ENCODE data around the gene HIRIP3. TPM values are rescaled to one million over a fixed set of nuclear protein-coding genes. Genes with fewer than 3 reads are reported as not detected.

HIRIP3 gene
- total and polyA plus RNA-seq, 2 of the 8 experiments (the other 6 are each of a cell fraction or from before 2014, with no cell fraction given), result 11.9 to 18.5 TPM

GRCh38 chr16:30024451-30024850 lies 29.0 kb upstream of the HIRIP3 start:
- Histone ChIP-seq H2BK12ac (ENCODE audit: low read depth, low read length) (no peak overlapping the region), H3K79me1 (ENCODE audit: low read depth, low read length) (peaks cover 3% of the 10 kb centered on the region; the same call in 1 of the 2 replicates), H2AK5ac (ENCODE audit: low read depth, low read length) (no peak overlapping the region), H3K18ac (ENCODE audit: extremely low read depth, low read length) (no peak overlapping the region), H2BK120ac (replicated peaks; ENCODE audit: low read depth, low read length) (no peak overlapping the region), H4K91ac (replicated peaks; ENCODE audit: insufficient read length, low read length) (no peak overlapping the region), H2BK5ac (ENCODE audit: low read depth, low read length) (no peak overlapping the region), H3K27ac (ENCODE audit: low read depth, low read length) (no peak overlapping the region), H3K79me2 (ENCODE audit: control insufficient read depth in 1 of 2, insufficient read depth in 2 of 2, low read length in 2 of 2) (no peaks in the 10 kb centered on the region), H2BK15ac (ENCODE audit: low read length) (no peak overlapping the region), H3K36me3 (ENCODE audit: control insufficient read depth in 2 of 4, insufficient read depth in 4 of 4, low read length in 3 of 4) (peaks cover 0 to 7% (median under 1%) of the 10 kb centered on the region in 4 experiments; a peak in 2 of 8 replicates), H3K9me3 (ENCODE audit: insufficient read depth in 2 of 2, low read depth in 1 of 2, low read length in 1 of 2) (no peaks in the 10 kb centered on the region), H3K4me3 (ENCODE audit: extremely low read depth in 1 of 4, insufficient read depth in 2 of 4, low read depth in 3 of 4, low read length in 4 of 4) (no peak overlapping the region), H4K20me1 (replicated peaks in 1 of 2; ENCODE audit: control insufficient read depth in 1 of 2, insufficient read depth in 2 of 2, low read length in 2 of 2) (peaks cover 11 to 16% of the 10 kb centered on the region in 2 experiments), H3K4me1 (replicated peaks in 1 of 4; ENCODE audit: control insufficient read depth in 3 of 4, insufficient read depth in 4 of 4, low read length in 3 of 4) (peaks cover 0 to 14% (median 5%) of the 10 kb centered on the region in 4 experiments; a peak in 4 of 7 replicates), H3K4ac (replicated peaks; ENCODE audit: insufficient read length, low read depth, low read length) (no peak overlapping the region), H3K9ac (replicated peaks in 1 of 4; ENCODE audit: extremely low read depth in 1 of 4, low read depth in 3 of 4, low read length in 3 of 4) (no peak overlapping the region), H3K27me3 (replicated peaks in 1 of 4; ENCODE audit: control insufficient read depth in 3 of 4, extremely low read depth in 1 of 4, insufficient read depth in 3 of 4, low read length in 3 of 4) (no peaks in the 10 kb centered on the region), H2BK20ac (ENCODE audit: low read length) (no peak overlapping the region), H4K5ac (ENCODE audit: insufficient read length, low read depth, low read length) (no peak overlapping the region), H4K8ac (ENCODE audit: extremely low read depth, insufficient read depth, low read length) (no peak overlapping the region), H3K14ac (ENCODE audit: insufficient read length) (no peak overlapping the region), H3K4me2 (ENCODE audit: insufficient read depth in 1 of 2, low read depth in 2 of 2, low read length in 2 of 2) (no peak overlapping the region), H3K23ac (ENCODE audit: insufficient read length) (no peak overlapping the region), H3K23me2 (ENCODE audit: low read depth, low read length) (peaks cover 2% of the 10 kb centered on the region; the same call in 1 of the 2 replicates), H2AFZ (ENCODE audit: low read length) (no peak overlapping the region), H3K56ac (replicated peaks; ENCODE audit: insufficient read length, low read depth, low read length) (no peak overlapping the region)
- WGBS, 2 experiments (ENCODE audit: extremely low coverage in 1 of 2, insufficient coverage in 1 of 2, insufficient read length in 1 of 2, insufficient replicate concordance in 2 of 2, low coverage in 1 of 2, low lambda C conversion rate in 2 of 2, missing lambda C conversion rate in 1 of 2), result 94% methylated on average over 16 of the region's 16 CpGs; no CpG with 5 or more reads in 1 of the 2 experiments
- CTCF ChIA-PET (ENCODE audit: partially characterized antibody), result interaction anchor here (2.1 kb wide), 1 partner anchor 20 kb away, joined by 6 read pairs; no protein-coding TSS in a partner anchor
- POLR2A ChIA-PET (ENCODE audit: partially characterized antibody), result no interaction called here
- no peak for TF ChIP-seq JUN (IDR thresholded peaks at IDR 0.05; ENCODE audit: low read depth, low read length)
- TF ChIP-seq CREB1 (IDR thresholded peaks at IDR 0.05), result no peak
- TF ChIP-seq SIX5 (IDR thresholded peaks at IDR 0.05; ENCODE audit: low read depth, low read length), result no peak
- TF ChIP-seq FOSL1 (IDR thresholded peaks at IDR 0.05; ENCODE audit: insufficient read depth, low read depth, low read length), result no peak
- no peak for TF ChIP-seq SP1 (IDR thresholded peaks at IDR 0.05; ENCODE audit: low read depth, low read length)
- no peak for TF ChIP-seq CHD2 (IDR thresholded peaks at IDR 0.05; ENCODE audit: low read length)
- no peak for TF ChIP-seq POU5F1 (IDR thresholded peaks at IDR 0.05; ENCODE audit: low read depth, low read length)
- TF ChIP-seq, protein P1, sequence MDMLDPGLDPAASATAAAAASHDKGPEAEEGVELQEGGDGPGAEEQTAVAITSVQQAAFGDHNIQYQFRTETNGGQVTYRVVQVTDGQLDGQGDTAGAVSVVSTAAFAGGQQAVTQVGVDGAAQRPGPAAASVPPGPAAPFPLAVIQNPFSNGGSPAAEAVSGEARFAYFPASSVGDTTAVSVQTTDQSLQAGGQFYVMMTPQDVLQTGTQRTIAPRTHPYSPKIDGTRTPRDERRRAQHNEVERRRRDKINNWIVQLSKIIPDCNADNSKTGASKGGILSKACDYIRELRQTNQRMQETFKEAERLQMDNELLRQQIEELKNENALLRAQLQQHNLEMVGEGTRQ (IDR thresholded peaks at IDR 0.05; ENCODE audit: low read length), result no peak
- FAIRE-seq (no peak), DNase-seq (ENCODE audit: low read depth in 1 of 2, low spot score in 2 of 2) (no peak)
